Psoas muscle (tissue), 8 donors: ENCODE measurements around the gene B3GNT8. TPM values are rescaled to one million over a fixed set of nuclear protein-coding genes. Genes with fewer than 3 reads are reported as not detected.
"Not testable (repeated sequence)": the region's sequence is repeated elsewhere in the genome, so short reads cannot be mapped to it uniquely, and the experiment has no call there.

Experiments used
- ATAC-seq, 4 donors: fragments of 200-7000 bp; cut with Tn5 transposase; one replicate each; pipeline ENCODE4 v1.9.1; 2020; ENCODE audit warnings: moderate library complexity in 3 of 4, mild to moderate bottlenecking in 2 of 4
- DNase-seq, 2 donors: peaks; one replicate each; pipeline ENCODE4 v3.0.0-alpha.2; 2020
- H3K27ac ChIP-seq: fragments of 200-600 bp; one replicate; pipeline ENCODE4 v1.8.0; 2022
- H3K27me3 ChIP-seq, 3 donors: fragments of 200-600 bp in 1 of 3; one replicate each; pipeline versions ENCODE4 v1.6.1 to v1.8.0; 2013 to 2022; ENCODE audit warnings: low read length in 2 of 3, mild to moderate bottlenecking in 2 of 3, moderate library complexity in 1 of 3; ENCODE audit not compliant: insufficient read depth in 3 of 3
- H3K36me3 ChIP-seq, 2 donors: fragments of 200-600 bp in 1 of 2; one replicate each; pipeline versions ENCODE4 v1.6.1 to v1.8.0; 2013 to 2022; ENCODE audit warnings: low read depth in 1 of 2, mild to moderate bottlenecking in 1 of 2, moderate library complexity in 1 of 2; ENCODE audit not compliant: insufficient read depth in 1 of 2
- H3K4me1 ChIP-seq: fragments of 200-600 bp; one replicate; pipeline ENCODE4 v1.8.0; 2022
- H3K4me3 ChIP-seq: fragments of 200-600 bp; one replicate; pipeline ENCODE4 v1.8.0; 2022; ENCODE audit warnings: mild to moderate bottlenecking
- H3K9me3 ChIP-seq: fragments of 200-600 bp; one replicate; pipeline ENCODE4 v1.8.0; 2022
- CTCF ChIP-seq: fragments of 200-600 bp; IDR thresholded peaks from one replicate; pipeline ENCODE4 v1.8.0; 2022; ENCODE audit warnings: antibody characterized with exemption
- WGBS, 3 donors: extraction: QIAGEN DNeasy Blood & Tissue Kit; methylation state at CpG; one replicate each; pipeline versions ENCODE4 v1.1.6 to v1.1.7; 2013; 5-methylcytosine and 5-hydroxymethylcytosine counted together
- intact Hi-C, 2 donors: fragments of 100-400 bp; cut with DNase I; formaldehyde crosslinking; loops; one replicate each; pipeline versions ENCODE4 v1.11.0 to v1.14.2; 2022
- long read RNA-seq, 2 donors: library from polyadenylated mRNA; unstranded; transcript quantifications; one replicate each; pipeline ENCODE4 v2.0.0, GENCODE V29; 2021
- polyA plus RNA-seq, 3 donors: library from polyadenylated mRNA; stranded (reverse); fragments of 200-250 nt; gene quantifications; one replicate each; pipeline ENCODE4 v1.2.3, GENCODE V29; 2013
- total RNA-seq, 4 donors: library from RNA; stranded (reverse); fragmentation: NEBNext Ultra II Directional in 2 of 4; extraction: Animal tissue kit (Norgen Biotek cat#: 25700) in 2 of 4; gene quantifications; one replicate each; pipeline versions ENCODE4 v1.2.1 to v1.2.4, GENCODE V29; 2021 to 2023
- donor health status: healthy with polysubstance abuse.
- donor health status: DM: no; HTN: no; CAD: no; lungs with moderate emphysema.
- donor health status: Bipolar disorder and iron deficiency.
- donor health status: healthy.
- donor health status: DM: yes; HTN: yes; CAD: no.
- donor health status: DM: no; HTN: no; CAD: no.
- donor health status: DM: no; HTN: no; CAD: no.
- donor health status: DM: yes; HTN: yes; CAD: no.

Gene B3GNT8
- total RNA-seq (1 to 10 TPM in 2 of 4 donors, under 1 TPM in 2; 0.55 to 1.9 (median 1.3) TPM), polyA plus RNA-seq (under 1 TPM; 0.59 to 0.96 (median 0.73) TPM)
- long read RNA-seq, donor 1, partial matches to known transcripts = 0 of 3 reads
- long read RNA-seq, donor 1, other reads (novel, unspliced or antisense) = 2 of 3 reads
- long read RNA-seq, donor 2, partial matches to known transcripts = 1 of 2 reads
- long read RNA-seq, donor 2, other reads (novel, unspliced or antisense) = 0 of 2 reads

- peaks cover 6 to 68% of the 10 kb centered on the region in 2 donors for H3K36me3 ChIP-seq
- H3K27ac ChIP-seq = peak within 1 kb of the TSS; percentile 72
- H3K27me3 ChIP-seq = no peaks in the 10 kb centered on the region
- H3K9me3 ChIP-seq = no peaks in the 10 kb centered on the region
- no peak for TF ChIP-seq CTCF
- DNase-seq = peak; percentile 86 to 87
- ATAC-seq = peak; percentile 19 to 59 (median 42)
- H3K4me1 ChIP-seq = peaks cover 16% of the 10 kb centered on the region
- peak within 1 kb of the TSS; percentile 64 for H3K4me3 ChIP-seq
- WGBS, 3 donors = 26 to 37% (median 34%) methylated on average over 18 to 19 of the region's 19 CpGs
- intact Hi-C loops = loop anchor here in 1 of 2 donors (5.0 kb wide), 2 partner anchors 45 to 105 kb away; no protein-coding TSS in a partner anchor
These were observed at the start of gene B3GNT8 for GRCh38 chr19:41426952-41427646. B3GNT8 (minus strand) TSS chr19:41427374; CDS start chr19:41426778, 596 bp downstream.

GRCh38 chr19:41476583-41476982, 49.4 kb upstream of the B3GNT8 start:
- Histone ChIP-seq H3K4me3 (no peak overlapping the region), H3K9me3 (no peaks in the 10 kb centered on the region), H3K27me3 (peaks cover 0 to 36% (median 3%) of the 10 kb centered on the region in 3 donors), H3K36me3 (no peaks in the 10 kb centered on the region), H3K4me1 (peaks cover 7% of the 10 kb centered on the region), H3K27ac (no peak overlapping the region)
- ATAC-seq = no peak
- no peak for TF ChIP-seq CTCF
- intact Hi-C loops = no loop called here
- DNase-seq = no peak

GRCh38 chr19:41463257-41464256, 36.4 kb upstream of the B3GNT8 start:
- H3K9me3 ChIP-seq, H3K36me3 ChIP-seq, intact Hi-C loops, ATAC-seq, H3K4me3 ChIP-seq, H3K4me1 ChIP-seq, H3K27ac ChIP-seq, DNase-seq: not testable (repeated sequence)
- 77 to 84% (median 84%) methylated on average over 22 of the region's 22 CpGs for WGBS, 3 donors
- peaks cover 3 to 48% (median 6%) of the 10 kb centered on the region in 3 donors for H3K27me3 ChIP-seq

- Histone ChIP-seq H3K27ac (no peak overlapping the region), H3K36me3 (no peaks in the 10 kb centered on the region), H3K27me3 (peaks cover 3 to 54% (median 6%) of the 10 kb centered on the region in 3 donors), H3K4me1 (no peaks in the 10 kb centered on the region), H3K9me3 (no peaks in the 10 kb centered on the region), H3K4me3 (no peak overlapping the region)
- DNase-seq = no peak
- ATAC-seq = no peak
- intact Hi-C loops = no loop called here
- no peak for TF ChIP-seq CTCF
- WGBS, 3 donors = 58 to 67% (median 66%) methylated on average over 6 of the region's 6 CpGs
These were observed 35.3 kb upstream of the B3GNT8 start for GRCh38 chr19:41462497-41462896.
